GM19455 (cell line): ENCODE results near the gene WWOX.

Source experiments
- ATAC-seq: cut with Tn5 transposase; IDR thresholded peaks from one replicate; pipeline ENCODE4 v1.9.1; 2021; ENCODE audit not compliant: unreplicated experiment

WWOX gene

GRCh38 chr16:78386557-78387324 lies 287.3 kb downstream of the WWOX start:
- no peak for ATAC-seq

GRCh38 chr16:78389009-78389498 lies 289.6 kb downstream of the WWOX start:
- ATAC-seq = no peak

DNA sequence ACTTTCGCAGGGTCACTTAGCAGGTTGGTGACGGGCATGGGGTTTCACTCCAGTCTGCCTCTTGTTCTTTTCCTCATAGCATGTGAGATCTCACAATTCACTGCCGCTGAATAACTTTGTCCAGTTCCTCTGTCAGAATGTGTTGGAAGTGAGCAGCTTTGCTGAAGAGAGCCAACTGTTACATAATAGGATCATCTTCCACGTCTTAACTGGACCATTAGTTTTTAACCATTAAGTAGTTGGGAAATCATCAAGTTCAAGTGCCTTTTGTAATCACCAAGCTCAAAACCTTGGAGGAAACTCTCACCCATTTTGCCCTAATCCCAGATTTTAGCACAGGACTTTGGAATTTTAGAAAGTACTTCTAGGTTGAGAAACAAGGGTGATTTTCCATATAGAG lies 290.6 kb downstream of the WWOX start:
- no peak for ATAC-seq

DNA sequence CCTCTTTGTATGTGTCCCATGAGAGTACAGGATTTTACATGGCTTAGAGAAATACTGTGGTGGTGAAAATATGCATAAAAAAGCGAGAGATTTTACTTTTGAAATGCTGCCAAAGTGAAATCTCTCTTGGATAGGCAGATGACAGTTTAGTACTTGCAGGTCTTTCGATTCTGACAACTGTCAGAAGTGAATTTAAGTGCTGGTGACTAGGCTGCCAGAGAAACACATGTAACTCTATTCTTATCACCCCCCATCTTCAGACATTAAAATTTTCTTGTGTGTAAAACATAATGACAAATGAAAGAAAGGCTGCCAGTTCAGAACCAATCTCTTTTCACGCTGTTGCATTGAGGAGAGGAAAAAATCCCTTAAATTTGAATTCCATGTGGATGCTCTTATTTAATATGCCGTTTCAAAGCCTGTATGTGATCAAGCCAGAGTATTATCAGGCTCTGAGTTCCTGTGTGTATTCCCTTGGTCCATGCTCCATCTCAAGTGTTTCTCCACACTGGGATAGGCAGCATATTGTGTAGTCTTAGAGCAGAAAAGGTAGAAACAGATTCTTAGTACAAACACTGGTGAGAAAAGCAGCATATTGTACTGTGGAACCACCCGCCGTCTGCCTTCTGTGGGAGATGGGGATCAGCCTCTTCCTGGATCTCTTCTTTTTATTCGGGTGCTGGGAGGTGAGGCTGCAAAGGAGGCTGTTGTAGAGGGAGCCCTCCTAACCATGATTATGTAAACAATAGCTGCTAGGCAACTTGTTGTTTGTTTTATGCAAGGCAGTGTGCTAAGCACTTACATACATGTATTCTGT lies 291.3 kb downstream of the WWOX start:
- ATAC-seq = no peak

DNA sequence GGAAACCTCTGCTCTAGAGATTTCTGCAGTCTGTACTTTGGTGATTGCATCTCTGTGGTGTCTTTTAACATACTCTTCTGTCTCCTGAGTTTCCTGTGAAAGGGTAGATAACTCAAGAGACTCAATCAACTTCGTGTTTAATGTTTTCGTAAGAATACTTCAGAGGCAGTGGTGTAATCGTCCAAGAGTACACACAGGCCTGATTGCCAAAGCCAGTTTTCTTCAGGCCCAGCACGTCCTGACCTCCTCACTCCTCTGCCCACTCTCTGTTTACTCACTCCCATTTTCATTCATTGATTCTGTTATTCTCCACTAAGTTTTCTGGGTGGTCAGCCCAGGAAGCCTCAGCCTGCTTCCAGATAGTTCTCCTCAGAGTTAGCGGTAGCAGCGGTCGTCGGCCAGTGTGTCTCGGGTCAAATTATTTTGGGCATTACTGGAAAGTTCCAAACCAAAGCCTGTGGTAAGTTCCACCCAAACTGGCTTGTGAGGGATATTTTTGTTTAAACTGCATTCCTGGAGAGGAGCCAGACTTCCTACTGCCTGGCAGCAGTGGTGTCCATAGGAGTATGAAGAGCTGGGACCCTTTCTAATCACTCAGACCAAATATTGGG lies 293.2 kb downstream of the WWOX start:
- no peak for ATAC-seq

- ATAC-seq = no peak
Observed at GRCh38 chr16:78395035-78395434, 295.6 kb downstream of the WWOX start.

- ATAC-seq = no peak
Observed at GRCh38 chr16:78396046-78396445, 296.6 kb downstream of the WWOX start.

DNA sequence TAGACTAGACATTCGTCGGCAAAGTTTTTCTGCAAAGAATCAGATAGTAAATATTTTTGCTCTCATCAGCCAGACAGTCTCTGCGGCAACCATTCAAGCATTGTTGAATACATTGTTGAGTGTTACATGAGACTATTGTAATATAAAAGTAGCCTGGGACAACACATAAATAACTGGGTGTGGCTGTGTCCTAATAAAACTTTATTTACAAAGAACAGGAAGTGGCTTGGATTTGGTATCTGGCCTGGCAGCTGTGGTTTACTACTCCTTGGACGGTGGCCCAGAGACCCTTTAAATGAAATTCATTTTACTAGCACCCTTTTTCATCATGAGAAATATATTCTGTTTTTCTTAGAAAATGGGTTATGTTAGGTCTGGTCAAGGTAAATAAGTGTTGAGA lies 297.2 kb downstream of the WWOX start:
- no peak for ATAC-seq

DNA sequence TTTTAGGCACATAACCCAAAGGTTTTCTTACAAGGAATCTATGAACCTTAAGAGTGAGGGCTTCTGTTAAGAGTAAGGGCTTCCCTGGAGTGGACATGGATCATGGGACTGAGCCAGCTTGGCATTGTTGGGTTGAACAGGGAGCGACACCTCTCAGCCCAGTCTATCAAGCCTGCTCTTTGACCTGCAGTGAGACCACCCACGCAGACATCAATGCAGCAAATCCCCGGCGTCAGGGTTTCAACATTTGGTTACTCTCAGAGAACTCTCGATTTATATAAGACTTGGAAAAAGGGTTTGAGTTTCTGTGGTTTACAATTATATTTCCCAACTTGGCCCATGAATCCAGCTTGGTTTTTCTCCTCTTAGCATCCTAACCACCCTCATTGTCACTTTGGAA lies 299.9 kb downstream of the WWOX start:
- no peak for ATAC-seq

GRCh38 chr16:78402833-78403232 lies 303.4 kb downstream of the WWOX start:
- ATAC-seq = no peak

GRCh38 chr16:78405040-78405439 lies 305.6 kb downstream of the WWOX start:
- ATAC-seq = no peak

DNA sequence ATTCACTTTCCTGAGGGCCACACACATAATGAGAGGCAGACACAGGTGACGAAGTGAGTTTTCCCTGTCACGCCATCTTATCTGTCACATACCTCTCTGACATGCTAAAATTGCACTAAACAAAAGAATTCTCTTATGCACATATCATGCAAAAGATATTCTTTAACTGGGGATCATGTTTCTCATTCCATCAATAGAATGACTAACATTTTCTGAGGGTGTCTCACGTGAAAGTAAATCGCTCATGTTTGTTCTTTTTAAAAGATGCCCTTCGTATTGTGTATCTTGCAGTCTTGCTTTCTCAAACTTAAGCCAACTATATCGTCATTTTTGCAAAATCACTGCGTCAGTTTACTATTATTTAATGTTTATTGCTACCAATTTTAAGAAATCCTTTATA lies 306.4 kb downstream of the WWOX start:
- no peak for ATAC-seq

GRCh38 chr16:78407191-78407590 lies 307.7 kb downstream of the WWOX start:
- no peak for ATAC-seq

- ATAC-seq = no peak
Observed at GRCh38 chr16:78413651-78414050, 314.2 kb downstream of the WWOX start.

- ATAC-seq = no peak
Observed at GRCh38 chr16:78415013-78415412, 315.6 kb downstream of the WWOX start.

- no peak for ATAC-seq
Observed at GRCh38 chr16:78415669-78416068, 316.2 kb downstream of the WWOX start.

DNA sequence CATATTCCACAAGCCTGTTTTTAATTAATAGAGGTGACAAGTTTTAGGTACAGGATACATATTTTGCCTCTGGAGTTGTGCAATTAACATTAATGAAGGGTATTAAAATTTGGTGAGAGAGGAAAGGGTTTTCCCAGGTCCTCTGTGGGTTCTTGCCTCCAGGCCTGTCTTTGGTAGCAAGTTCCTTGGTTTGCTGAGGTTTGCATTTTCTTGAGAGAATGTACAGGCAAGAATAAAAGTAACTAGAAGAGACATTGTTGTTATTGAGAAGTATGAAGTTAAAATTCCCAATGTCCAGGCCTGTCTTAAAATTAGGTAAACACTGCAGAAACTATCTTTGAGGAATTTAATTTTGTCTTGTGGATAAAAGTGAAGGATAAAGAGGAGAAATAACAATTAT lies 316.9 kb downstream of the WWOX start:
- no peak for ATAC-seq

DNA sequence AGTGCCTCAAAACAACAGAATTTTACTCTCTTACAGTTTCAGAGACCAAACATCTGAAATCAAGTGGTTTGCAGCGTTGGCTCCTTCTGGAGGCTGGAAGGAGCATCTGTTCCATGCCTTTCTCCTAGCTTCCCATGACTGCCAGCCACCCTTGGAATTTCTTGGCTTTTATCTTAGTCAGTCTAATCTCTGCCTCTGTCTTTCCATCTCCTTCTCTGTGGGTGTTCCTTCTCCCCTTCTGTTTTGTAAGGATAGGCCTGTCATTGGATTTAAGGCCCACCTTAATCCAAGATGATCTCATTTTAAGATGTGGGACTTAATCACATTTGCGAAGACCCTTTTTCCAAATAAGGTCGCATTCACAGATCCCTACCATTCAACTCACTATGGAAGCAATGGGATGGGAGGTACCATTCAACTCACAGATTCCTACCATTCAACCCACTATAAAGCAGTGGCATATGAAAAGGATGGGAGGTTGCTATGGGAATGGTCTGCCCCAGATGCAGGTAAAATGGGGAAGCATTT lies 321.8 kb downstream of the WWOX start:
- no peak for ATAC-seq

DNA sequence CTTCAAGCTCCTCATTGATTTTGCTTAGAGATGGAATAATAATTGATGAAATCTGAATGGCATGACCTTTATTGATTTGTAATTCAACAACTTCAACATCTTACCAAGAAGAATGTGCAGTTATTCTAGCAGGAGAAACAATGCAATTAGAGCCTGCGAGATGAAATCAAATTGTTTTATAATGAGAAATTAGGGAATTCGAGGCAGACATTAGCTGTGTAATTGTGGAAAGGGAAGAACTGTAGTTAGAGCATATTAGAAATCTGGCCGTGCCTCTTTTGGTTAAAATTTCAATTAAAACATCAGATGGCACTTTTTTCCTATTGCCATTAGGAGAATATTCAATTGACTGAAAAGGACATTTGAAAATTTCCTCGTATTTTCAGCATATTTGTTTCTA lies 325.8 kb downstream of the WWOX start:
- ATAC-seq = no peak

GRCh38 chr16:78425891-78426510 lies 326.5 kb downstream of the WWOX start:
- no peak for ATAC-seq

DNA sequence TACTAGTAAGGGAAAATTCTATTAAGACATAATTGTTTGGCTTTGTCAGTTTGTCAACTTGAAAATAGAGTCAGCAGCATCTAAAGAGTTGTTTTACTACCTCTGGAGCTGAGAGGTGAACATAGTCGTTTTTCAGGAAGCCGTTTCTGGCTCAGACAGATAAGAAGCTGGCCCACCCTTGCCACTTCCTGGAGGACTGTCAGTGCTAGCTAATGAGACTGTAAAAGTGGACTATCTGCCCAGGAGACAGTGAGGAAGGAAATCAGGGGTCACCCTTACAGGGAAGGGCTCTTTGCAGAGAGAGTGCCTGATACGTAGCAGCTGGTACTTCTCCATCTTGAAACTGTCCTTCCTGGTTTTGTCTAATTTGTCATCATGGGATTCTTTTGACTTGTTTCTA lies 328.7 kb downstream of the WWOX start:
- no peak for ATAC-seq
